Prostate gland (tissue), 2 donors: Measurements from ENCODE around the gene SBNO1. TPM values are rescaled to one million over a fixed set of nuclear protein-coding genes. Genes with fewer than 3 reads are reported as not detected.
"Not testable (repeated sequence)": the region's sequence is repeated elsewhere in the genome, so short reads cannot be mapped to it uniquely, and the experiment has no call there.

ENCODE experiments used
- DNase-seq: peaks from one replicate; pipeline ENCODE4 v3.0.0-alpha.2; 2019; ENCODE audit warnings: low spot score
- H3K27ac ChIP-seq, 2 donors: fragments of 200-600 bp; sonication (generic); 2 replicates each; pipeline ENCODE4 v1.5.1; 2017 to 2019
- H3K27me3 ChIP-seq: fragments of 200-600 bp; sonication (generic); replicated peaks from 2 replicates; pipeline ENCODE4 v1.5.1; 2019; ENCODE audit not compliant: insufficient read depth
- H3K36me3 ChIP-seq, 2 donors: fragments of 200-600 bp; sonication (generic); 1 replicate in 1 of 2; 2 replicates in 1 of 2; pipeline versions ENCODE4 v1.5.1 to v1.8.1; 2017 to 2019
- H3K4me1 ChIP-seq: fragments of 200-600 bp; sonication (generic); replicated peaks from 2 replicates; pipeline ENCODE4 v1.5.1; 2019
- H3K4me3 ChIP-seq, 2 donors: fragments of 200-600 bp; sonication (generic); 2 replicates each; pipeline ENCODE4 v1.5.1; 2017 to 2019
- H3K9me3 ChIP-seq: fragments of 200-600 bp; sonication (generic); 2 replicates; pipeline ENCODE4 v1.5.1; 2017
- CTCF ChIP-seq, 4 experiments: fragments of 200-600 bp in 2 of 4; fragments of 450-650 bp in 2 of 4; sonication (generic) in 2 of 4; IDR thresholded peaks; 1 replicate in 3 of 4; 2 replicates in 1 of 4; pipeline ENCODE4 v1.5.1; 2016 to 2019; ENCODE audit warnings: antibody characterized with exemption in 4 of 4, mild to moderate bottlenecking in 2 of 4, moderate library complexity in 2 of 4
- POLR2A ChIP-seq: fragments of 450-650 bp; IDR thresholded peaks from one replicate; pipeline ENCODE4 v1.6.1; 2016; ENCODE audit warnings: antibody characterized with exemption, mild to moderate bottlenecking
- POLR2AphosphoS5 ChIP-seq: sonication (generic); formaldehyde crosslinking; IDR thresholded peaks from one replicate; pipeline ENCODE4 v1.6.1; 2017; ENCODE audit warnings: antibody characterized with exemption
- WGBS: methylation state at CpG from one replicate; pipeline ENCODE4 v1.1.5; 2018; 5-methylcytosine and 5-hydroxymethylcytosine counted together
- intact Hi-C: fragments of 100-400 bp; cut with DNase I; formaldehyde crosslinking; loops from one replicate; pipeline ENCODE4 v1.14.2; 2022
- total RNA-seq, 2 donors: library from RNA; depleted of rRNA; stranded (reverse); fragments of >200 nt; gene quantifications; one replicate each; pipeline ENCODE4 v1.1.0, GENCODE V29; 2016

SBNO1 gene
- total RNA-seq, 2 donors from 2014 or later = 22.6 to 53.3 TPM

- TF ChIP-seq POLR2AphosphoS5 (no peak), POLR2A (no peak), CTCF (IDR thresholded peaks at IDR 0.05) (no peak)
- intact Hi-C loops = no loop called here
- Histone ChIP-seq H3K36me3 (peaks cover 5 to 23% of the 10 kb centered on the region in 2 donors), H3K27me3 (no peaks in the 10 kb centered on the region), H3K27ac (no peak overlapping the region), H3K4me1 (no peaks in the 10 kb centered on the region), H3K4me3 (no peak overlapping the region), H3K9me3 (no peaks in the 10 kb centered on the region)
- DNase-seq = no peak
- WGBS = 92% methylated on average over 6 of the region's 6 CpGs
Observed at GRCh38 chr12:123319826-123320225, 44.8 kb downstream of the SBNO1 start.

DNA sequence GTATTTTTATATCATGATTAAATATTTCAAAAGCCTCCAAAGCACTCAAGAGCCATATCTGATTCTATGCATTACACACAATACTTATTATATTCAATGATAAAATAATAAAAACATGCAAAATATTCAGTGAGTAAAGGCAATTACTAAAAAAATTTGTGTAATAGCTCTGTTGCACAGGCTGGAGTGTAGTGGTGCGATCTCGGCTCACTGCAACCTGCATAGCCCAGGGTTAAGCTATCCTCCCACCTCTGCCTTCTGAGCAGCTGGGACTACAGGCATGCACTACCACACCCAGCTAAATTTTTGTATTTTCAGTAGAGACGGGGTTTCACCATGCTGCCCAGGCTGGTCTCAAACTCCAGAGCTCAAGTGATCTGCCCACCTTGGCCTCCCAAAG is 45.4 kb downstream of the SBNO1 start:
- Histone ChIP-seq H3K4me3 (no peak overlapping the region), H3K36me3 (peaks cover 5 to 23% of the 10 kb centered on the region in 2 donors), H3K9me3 (no peaks in the 10 kb centered on the region), H3K4me1 (no peaks in the 10 kb centered on the region), H3K27ac (no peak overlapping the region), H3K27me3 (no peaks in the 10 kb centered on the region)
- intact Hi-C loops = no loop called here
- TF ChIP-seq POLR2AphosphoS5 (no peak), CTCF (IDR thresholded peaks at IDR 0.05) (no peak), POLR2A (no peak)
- no peak for DNase-seq
- WGBS = 86% methylated on average over 3 of the region's 3 CpGs

DNA sequence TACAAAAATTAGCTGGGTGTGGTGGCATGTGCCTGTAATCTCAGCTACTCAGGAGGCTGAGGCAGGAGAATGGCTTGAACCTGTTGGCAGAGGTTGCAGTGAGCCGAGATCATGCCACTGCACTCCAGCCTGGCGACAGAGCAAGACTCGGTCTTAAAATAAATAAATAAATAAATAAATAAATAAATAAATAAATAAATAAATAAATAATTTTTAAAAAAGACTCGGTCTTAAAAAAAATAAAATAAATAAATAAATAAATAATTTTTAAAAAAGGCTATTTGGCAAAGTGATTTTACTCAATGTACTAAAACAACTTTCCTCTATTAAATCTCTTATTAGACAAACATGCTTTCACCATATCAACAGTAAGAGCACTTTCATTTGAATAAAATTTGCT is 51.6 kb downstream of the SBNO1 start:
- H3K9me3 ChIP-seq, H3K27me3 ChIP-seq, H3K27ac ChIP-seq, H3K4me3 ChIP-seq, intact Hi-C loops, DNase-seq, H3K4me1 ChIP-seq: not testable (repeated sequence)
- peaks cover 0 to 13% of the 10 kb centered on the region in 2 donors for H3K36me3 ChIP-seq
- WGBS = 92% methylated on average over 4 of the region's 4 CpGs

DNA sequence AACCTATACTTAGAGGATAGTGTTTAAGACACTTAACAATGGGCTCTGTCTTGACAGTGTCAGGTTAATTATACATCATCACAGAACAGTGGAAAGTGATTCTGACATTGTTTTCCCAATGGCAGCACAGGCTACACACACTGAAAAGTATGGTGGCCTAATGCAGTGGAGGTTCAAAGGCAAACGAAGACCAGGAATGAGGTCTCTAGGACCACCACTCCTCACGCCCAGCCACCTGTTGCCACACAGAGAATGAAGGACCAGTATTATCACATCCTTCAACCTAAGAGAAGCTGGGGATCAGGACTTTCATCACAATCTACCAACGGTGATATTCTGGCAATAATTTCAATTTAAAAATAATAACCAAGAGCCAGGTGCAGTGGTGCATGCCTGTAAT is 58.4 kb downstream of the SBNO1 start:
- no peak for TF ChIP-seq POLR2A
- no peak for TF ChIP-seq CTCF (IDR thresholded peaks at IDR 0.05)
- no peak for TF ChIP-seq POLR2AphosphoS5
- 88% methylated on average over 3 of the region's 3 CpGs for WGBS
- H3K4me3 ChIP-seq = no peak overlapping the region
- intact Hi-C loops = no loop called here
- no peaks in the 10 kb centered on the region for H3K27me3 ChIP-seq
- no peaks in the 10 kb centered on the region for H3K4me1 ChIP-seq
- no peaks in the 10 kb centered on the region for H3K9me3 ChIP-seq
- H3K27ac ChIP-seq = no peak overlapping the region
- no peak for DNase-seq
- H3K36me3 ChIP-seq = peaks cover 0 to 2% of the 10 kb centered on the region in 2 donors

DNA sequence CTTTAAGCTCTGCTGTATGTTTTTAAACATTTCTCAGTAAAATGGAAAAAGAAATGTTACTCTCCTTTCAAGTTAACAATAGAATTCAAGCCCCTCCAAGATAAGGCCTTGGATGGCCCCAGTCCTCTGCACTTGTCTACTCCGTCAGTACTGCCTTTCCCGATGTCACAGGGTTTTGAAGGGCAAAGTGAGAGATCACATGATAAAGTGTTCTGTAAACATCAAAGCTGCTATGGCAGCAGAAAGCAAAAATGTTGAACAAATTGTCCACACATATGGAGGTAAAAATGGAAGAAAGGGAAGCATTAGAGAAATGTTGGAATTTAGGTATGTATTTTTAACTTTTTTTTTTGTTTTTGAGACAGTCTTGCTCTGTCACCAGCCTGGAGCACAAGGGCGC is 59.5 kb downstream of the SBNO1 start:
- TF ChIP-seq POLR2A = no peak
- TF ChIP-seq POLR2AphosphoS5 = no peak
- no peak for TF ChIP-seq CTCF (IDR thresholded peaks at IDR 0.05)
- DNase-seq = no peak
- Histone ChIP-seq H3K4me1 (no peaks in the 10 kb centered on the region), H3K4me3 (no peak overlapping the region), H3K27me3 (no peaks in the 10 kb centered on the region), H3K36me3 (peaks cover 2 to 10% of the 10 kb centered on the region in 2 donors), H3K9me3 (no peaks in the 10 kb centered on the region), H3K27ac (no peak overlapping the region)
- 55% methylated on average over 3 of the region's 3 CpGs for WGBS
- intact Hi-C loops = no loop called here
